A549 treated with GW870086 at 1 μM for 4 hours (cell line): ENCODE results near the gene WLS. TPM values are rescaled to one million over a fixed set of nuclear protein-coding genes. Genes with fewer than 3 reads are reported as not detected.

Source experiments
- total RNA-seq: library from RNA; stranded (reverse); fragments of 200-300 nt; extraction: Qiagen RNA extraction; gene quantifications from 5 replicates; pipeline ENCODE4 v1.2.3, GENCODE V29; 2022; ENCODE audit warnings: low read depth

Gene WLS
- total RNA-seq = 15.3 to 20.9 TPM (median 17.0 TPM) in 5 replicates

DNA sequence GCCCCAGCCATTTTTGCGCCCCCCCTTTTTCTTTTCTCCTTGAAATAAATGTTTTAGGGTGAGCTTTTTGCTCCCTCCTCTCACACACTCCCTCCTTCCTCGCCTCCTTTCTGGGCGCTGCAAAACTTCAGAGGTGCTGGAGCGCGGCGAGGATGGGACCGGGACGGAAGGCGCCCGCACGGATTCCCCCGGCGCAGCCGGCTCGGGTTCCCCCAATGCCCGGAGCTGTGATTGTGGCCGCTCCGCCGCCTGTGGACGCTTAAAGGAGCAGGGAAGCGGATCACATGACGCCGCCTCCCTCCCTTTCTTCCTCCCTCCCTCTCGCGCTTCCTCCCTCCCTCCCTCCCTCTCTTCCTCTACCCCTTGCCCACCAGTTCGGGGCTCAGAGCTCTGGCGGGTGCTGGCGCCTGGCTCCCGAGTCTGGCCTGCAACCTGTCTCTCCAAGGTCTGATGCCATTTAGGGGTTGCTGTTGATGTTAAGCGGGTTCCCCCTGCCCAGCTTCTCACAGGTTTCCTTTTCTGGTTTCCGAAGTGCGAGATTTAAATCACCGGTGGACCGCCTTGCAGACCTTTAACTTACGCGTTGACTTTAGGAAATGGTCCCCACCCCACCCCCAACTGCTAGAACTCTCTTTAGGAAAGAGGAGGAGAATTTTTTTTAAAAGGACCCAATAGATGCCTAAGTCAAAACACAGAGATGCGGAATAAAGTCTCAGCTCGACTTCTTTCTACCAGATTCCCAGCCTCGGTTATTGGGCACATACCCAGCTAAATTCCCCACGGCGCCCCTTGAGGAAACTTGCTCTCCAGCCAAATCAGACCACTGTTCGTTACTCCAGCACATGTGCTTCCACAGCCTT, at the start of gene WLS:
WLS (minus strand) TSS at position 235 of the 860 bp plus-strand sequence; CDS start at position 11, 224 bp downstream.

Other genes starting within 250 kb of the WLS start
- 1.0 to 1.5 TPM (median 1.1 TPM) in 5 replicates for gene DIRAS3, start 181.9 kb downstream of the WLS start, total RNA-seq
- gene RPE65, start 217.4 kb upstream of the WLS start, total RNA-seq = not detected in 5 replicates